ENCODE results near the gene HMGCLL1.

Gene HMGCLL1

DNA sequence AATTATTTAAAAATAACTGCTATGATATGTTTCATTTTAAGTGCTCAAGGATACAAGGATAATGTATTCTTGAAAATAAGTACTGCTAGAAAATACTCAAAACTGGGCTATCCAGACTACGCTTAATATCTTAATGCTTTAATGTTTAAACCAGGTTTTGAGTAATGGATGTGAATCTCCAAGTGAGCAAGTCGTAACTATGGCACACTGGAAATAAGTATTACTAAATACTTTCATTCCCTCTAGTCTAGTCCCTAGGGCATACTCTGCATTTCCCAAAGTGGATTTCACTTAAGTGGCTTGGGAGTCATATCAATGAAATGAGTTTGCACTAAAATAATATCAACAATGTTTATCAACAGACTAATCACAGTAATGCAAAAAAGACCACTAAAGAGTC lies 48.1 kb downstream of the HMGCLL1 start:
- DNase-seq: no peak

- no peak for DNase-seq
Observed at GRCh38 chr6:55528624-55529023, 50.4 kb downstream of the HMGCLL1 start.

DNA sequence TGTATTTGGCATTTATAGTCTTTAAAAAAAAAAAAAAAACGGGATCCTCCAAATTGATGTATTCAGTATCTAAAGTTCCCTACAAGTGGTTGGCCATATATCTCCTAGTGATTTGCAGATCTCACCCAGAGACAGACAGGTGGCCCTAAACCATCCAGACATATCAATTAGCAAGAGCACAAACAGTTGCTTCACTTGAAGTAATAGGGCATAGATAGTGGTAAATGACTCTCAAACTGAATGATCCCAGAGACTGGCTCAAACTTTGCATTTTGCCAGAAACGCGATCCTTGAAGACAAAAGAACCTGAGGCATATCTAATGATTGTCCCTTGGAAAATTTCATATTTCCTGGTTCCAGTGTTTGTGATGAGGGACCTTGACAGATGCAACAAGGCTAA lies 54.6 kb downstream of the HMGCLL1 start:
- DNase-seq: no peak

DNA sequence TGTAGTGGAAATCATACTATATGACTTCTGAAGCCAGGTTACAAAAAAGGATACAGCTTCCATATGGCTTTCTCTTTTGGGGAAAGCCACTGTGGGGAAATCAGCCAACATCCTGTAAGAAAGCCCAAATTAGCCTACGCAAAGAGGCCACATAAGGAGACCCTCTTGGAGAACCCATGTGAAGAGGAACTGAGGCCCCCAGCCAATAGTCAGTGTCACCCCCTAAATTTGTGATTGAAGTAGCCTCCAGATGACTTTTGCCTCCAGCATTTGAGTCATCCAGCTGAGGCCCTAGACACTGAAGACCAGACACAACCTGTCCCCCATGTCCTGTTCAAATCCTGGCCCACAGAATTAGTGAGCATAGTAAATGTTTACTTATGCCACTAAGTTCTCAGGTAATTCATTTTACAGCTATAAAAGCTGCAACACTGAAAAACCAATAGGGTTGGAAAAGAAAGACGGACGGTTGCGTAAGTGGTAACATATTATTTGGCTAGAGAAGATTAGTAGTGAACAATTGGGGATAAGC lies 60.4 kb downstream of the HMGCLL1 start:
- DNase-seq: no peak

- DNase-seq: no peak
Observed at GRCh38 chr6:55516736-55517135, 62.3 kb downstream of the HMGCLL1 start.

DNA sequence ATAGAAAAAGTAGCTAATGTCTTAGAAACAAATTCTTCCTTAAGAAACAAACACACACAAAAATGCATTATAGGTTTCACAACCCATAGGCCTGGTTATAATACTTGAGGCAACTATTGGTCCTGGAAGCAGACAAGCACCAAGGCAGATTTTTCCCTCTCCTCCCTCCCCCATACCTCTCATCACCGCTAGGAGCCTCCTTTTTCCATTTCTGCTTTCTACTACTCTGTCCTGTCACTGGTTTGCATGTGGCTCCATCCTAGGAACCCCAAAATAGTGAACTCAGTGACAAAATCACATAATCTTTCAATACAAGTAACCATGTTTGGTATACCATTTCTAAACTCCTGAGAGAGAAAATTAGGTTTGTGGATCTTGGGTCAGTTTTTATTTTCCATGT lies 66.1 kb downstream of the HMGCLL1 start:
- no peak for DNase-seq

GRCh38 chr6:55511122-55511800 lies 67.7 kb downstream of the HMGCLL1 start:
- DNase-seq: no peak

DNA sequence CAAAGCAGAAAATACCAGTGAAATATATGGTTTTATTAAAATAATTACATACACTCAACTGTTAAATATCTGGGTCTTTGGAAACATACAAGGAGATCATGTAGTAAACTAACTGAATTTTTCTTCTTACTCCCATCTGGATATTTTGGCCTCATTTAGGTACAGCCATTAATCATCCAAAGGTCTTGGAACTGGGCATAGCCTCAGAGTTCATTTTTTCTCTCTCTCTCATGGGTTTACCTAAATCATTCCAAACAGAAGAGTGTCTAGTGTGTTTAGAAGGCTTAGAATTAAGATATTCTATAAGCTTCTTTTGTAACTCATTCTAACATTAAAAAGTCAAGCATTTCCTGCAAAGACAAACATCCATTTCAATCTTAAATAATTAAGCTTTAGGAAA lies 79.4 kb downstream of the HMGCLL1 start:
- DNase-seq: no peak

DNA sequence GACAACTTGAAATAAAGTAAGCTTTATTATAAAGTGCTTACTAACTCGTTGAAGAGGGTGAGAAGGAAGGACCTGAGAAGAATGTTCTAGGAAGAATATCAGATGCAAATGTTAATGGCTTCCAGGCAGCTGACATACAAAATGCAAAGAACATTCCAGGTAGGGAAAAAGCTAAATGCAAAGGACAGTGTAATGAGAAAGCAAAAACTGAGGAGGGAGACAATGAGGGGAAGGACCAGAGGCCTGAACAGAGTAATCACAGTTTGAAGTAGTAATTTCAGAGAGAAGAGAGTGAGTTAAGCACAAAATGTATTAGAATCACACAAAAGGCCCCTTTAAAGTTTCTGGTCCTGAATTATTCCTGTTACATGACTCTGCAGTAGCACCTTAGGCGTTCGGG lies 81.3 kb downstream of the HMGCLL1 start:
- no peak for DNase-seq

GRCh38 chr6:55496201-55496600 lies 82.8 kb downstream of the HMGCLL1 start:
- no peak for DNase-seq

DNA sequence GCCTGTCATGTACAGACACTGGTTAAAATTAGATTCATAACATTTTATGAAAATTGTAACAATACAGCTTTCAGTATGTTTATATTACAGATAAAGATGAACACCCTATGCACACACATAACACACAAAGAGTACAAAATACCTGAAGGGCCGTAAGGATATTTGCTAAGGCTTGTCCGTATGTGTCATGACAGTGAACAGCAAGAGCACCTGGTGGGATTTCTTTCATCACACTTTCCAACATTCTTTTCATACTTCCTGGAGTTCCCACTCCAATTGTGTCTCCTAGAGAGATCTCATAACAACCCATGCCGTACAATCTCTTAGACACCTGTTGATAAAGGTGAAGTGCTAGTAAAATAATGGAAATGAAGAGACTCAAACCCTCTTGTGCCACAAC lies 83.7 kb downstream of the HMGCLL1 start:
- no peak for DNase-seq

- DNase-seq: no peak
Observed at GRCh38 chr6:55494411-55494810, 84.6 kb downstream of the HMGCLL1 start.

GRCh38 chr6:55492259-55492658 lies 86.7 kb downstream of the HMGCLL1 start:
- no peak for DNase-seq

- DNase-seq: no peak
Observed at GRCh38 chr6:55490871-55491270, 88.1 kb downstream of the HMGCLL1 start.

GRCh38 chr6:55474382-55474781 lies 104.6 kb downstream of the HMGCLL1 start:
- DNase-seq: no peak

GRCh38 chr6:55473722-55474121 lies 105.3 kb downstream of the HMGCLL1 start:
- DNase-seq: no peak

- DNase-seq: no peak
Observed at GRCh38 chr6:55469951-55470366, 109.0 kb downstream of the HMGCLL1 start.

DNA sequence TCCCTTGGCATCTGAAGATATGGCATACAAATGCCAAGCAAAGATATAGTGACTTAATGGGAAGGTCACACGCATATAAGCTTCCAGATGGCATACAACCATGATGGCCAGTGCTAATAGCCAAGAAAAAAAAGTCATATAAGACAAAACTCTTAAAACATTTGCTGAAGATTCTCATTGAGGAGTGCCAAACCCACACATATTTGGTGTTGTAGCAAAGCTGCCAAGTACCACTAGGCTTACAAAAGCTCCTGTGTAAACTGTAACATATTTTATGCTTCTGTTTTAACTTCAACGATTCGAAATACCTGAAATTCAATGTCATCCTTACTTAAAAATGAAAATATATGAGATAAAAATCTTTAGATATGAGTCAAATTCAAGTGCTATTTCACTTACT lies 123.0 kb downstream of the HMGCLL1 start:
- no peak for DNase-seq

DNA sequence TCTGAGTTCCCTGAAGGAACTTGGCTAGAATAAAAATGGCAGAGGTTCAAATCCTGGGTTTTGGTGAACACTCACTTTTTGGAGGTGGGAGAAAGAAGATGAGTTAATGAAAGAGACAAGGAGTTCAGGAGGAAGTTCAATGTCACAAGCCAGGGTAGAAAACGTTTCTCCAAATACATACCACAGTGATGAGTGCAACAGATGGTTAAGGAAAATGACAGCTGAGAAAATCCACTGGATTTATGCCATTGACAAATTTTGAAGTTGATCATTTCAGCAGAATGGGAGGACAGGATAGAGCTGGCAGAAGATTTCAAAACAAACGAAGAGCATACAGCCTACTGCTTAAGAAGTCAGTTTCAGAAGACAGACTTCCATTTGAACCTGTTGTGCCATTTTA lies 129.0 kb downstream of the HMGCLL1 start:
- DNase-seq: no peak

DNA sequence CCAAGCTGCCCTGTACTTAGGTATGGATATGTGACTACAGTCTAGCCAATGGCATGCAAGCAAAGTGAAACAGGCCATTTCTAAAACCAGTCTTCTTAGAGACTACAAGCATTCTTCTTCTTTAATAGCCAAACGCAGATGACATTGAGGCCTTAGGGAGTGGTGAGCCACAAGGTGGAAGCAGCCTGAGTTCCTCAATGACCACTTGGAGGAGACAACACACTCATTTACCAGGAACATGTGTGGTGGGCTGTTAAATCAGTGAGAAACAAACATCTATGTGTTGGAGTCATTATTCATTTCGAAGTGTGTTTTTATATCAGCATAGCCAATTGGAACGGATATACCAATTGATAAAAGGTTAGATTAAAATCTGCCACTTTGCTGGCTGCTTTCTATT lies 129.8 kb downstream of the HMGCLL1 start:
- no peak for DNase-seq

- DNase-seq: no peak
Observed at GRCh38 chr6:55448451-55448850, 130.5 kb downstream of the HMGCLL1 start.

DNA sequence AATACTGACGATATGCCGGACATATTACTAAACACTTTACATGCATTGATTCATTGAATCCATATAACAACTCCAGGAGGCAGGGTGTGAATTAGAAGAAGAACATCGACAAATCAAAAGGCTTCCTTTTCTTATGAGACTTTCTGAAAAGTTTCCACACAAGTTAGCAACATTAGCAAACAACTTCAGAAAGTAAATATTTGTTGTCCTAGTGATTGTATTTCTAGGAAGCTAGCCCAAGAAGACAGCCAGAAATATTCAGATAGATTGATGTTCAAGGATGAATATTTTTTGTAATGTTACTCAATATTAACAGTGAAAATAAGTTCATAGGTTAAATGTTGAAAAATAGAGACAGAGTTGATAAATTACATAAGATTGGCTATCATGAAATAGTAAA lies 131.1 kb downstream of the HMGCLL1 start:
- DNase-seq: no peak

- no peak for DNase-seq
Observed at GRCh38 chr6:55445648-55446204, 133.3 kb downstream of the HMGCLL1 start.

DNA sequence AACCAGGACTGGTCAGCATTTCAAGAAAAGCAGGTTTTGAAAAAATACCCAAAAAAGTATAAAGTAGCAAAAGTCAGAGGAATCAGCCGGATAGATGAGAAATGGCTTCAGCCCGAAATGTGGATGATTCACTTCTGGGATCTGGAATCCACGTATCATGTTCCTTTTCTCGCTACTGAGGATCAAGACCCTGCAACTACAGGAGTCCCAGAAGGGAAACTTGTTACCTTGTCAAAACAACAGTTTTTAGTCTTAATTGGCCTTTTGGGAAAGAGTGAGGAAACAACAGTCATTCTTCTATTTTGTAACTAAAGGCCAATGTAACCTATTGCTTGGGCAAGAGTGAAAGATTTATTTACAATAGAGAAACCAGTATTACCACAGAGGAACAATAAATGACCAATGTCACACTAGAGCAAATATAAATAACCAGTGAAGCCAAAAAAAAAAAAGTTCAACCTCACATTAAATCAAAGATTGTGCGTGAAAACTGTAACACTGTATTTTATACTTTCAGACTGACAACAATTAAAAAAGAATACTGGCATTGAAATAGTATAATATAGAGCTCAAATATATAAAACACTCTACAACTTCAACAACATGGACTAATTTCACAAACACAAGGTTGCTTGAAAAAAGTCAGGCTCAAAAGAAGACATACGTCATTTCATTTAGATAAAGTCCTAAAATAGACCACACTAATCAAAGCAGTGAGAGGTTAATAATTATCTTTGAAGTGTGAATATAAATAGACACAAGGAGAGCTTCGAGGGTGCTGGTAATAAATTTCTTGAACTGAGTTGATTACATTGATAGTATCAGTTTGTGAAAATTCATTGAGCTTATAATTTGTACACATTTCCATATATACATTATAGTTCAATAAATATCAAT lies 135.5 kb downstream of the HMGCLL1 start:
- no peak for DNase-seq

Measured in NCI-H1048 (cell line).